GM23248 (cell line): ENCODE data around the gene FAM237A.

Source experiments
- EZH2 ChIP-seq: fragments of 200-600 bp; sonication (generic); IDR thresholded peaks from 2 replicates; pipeline ENCODE4 v1.6.1; 2018; ENCODE audit warnings: antibody characterized with exemption, mild to moderate bottlenecking; ENCODE audit not compliant: insufficient read depth, poor library complexity, severe bottlenecking
- EZH2phosphoT487 ChIP-seq: fragments of 200-600 bp; sonication (generic); IDR thresholded peaks from 2 replicates; pipeline ENCODE4 v1.6.1; 2018; ENCODE audit warnings: antibody characterized with exemption, moderate library complexity, mild to moderate bottlenecking, low read depth; ENCODE audit not compliant: insufficient read depth

GRCh38 chr2:206696910-206697309 lies 54.6 kb downstream of the FAM237A start:
- TF ChIP-seq EZH2phosphoT487 (no peak), EZH2 (no peak)
